Stimulated activated CD4-positive, alpha-beta T cell treated with anti-CD3 and anti-CD28 coated beads, Interleukin-12 subunit alpha, Interleukin-12 subunit beta, amount 100 ng/mL, for 24 hours (primary cell): ENCODE results near the gene VASH2.

Experiments
- DNase-seq, 2 experiments: peaks; one replicate each; pipeline ENCODE4 v3.0.0-alpha.2; 2020; ENCODE audit warnings: low read depth in 2 of 2

Gene VASH2

GRCh38 chr1:212930986-212931678, 19.2 kb upstream of the VASH2 start:
- DNase-seq: no peak

- DNase-seq: no peak
Observed at GRCh38 chr1:212933815-212934471, 16.4 kb upstream of the VASH2 start.

- no peak for DNase-seq
Observed at GRCh38 chr1:212935387-212935981, 14.9 kb upstream of the VASH2 start.

DNA sequence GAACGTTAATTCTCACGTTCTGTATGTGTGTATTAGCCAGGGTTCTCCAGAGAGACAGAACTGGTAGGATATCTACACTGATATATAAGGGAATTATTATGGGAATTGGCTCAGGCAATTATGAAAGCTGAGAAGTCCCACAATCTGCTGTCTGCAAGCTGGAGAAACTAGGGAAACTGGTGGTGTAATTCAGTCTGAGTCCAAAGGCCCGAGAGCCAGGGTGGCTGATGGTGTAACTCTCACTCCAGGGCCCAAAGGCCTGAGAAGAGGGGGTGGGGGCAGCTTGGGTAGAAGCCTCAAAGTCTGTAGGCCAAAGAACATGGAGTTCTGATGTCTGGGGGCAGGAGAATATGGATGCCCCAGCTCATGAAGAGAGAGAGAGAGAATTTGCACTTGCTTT, 13.3 kb upstream of the VASH2 start:
- DNase-seq: no peak

GRCh38 chr1:212938846-212939245, 11.5 kb upstream of the VASH2 start:
- DNase-seq: no peak

DNA sequence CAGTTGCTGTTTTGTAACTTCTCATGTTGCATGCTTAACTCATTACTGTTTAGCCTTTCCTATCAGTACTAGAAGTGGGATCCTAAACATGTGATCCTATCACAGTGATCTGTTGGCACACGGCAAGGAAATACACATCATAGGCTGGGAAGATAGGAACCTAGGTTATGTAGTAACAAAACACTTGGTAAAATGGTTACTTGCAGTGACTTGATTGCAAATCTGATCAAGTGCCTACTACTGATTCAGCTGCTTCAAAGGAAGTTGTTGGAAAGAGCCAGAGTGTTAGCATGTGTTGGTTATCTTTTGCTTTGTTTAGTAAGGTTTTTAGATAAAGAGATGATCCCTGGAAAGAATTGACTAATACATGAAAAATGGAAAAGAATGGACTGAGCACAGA, 8.9 kb upstream of the VASH2 start:
- no peak for DNase-seq

- no peak for DNase-seq
Observed at GRCh38 chr1:212942679-212943392, 7.5 kb upstream of the VASH2 start.

DNA sequence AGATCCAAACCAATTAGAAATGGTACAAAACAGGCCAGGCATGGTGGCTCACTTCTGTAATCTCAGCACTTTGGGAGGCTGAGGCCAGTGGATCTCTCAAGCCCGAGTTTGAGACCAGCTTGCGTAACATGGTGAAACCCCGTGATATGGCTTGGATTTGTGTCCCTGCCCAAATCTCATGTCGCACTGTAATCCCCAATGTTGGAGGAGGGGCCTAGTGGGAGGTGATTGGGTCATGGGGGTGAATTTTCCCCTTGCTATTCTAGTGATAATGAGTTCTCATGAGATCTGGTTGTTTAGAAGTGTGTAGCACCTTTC, 7.0 kb upstream of the VASH2 start:
- no peak for DNase-seq

DNA sequence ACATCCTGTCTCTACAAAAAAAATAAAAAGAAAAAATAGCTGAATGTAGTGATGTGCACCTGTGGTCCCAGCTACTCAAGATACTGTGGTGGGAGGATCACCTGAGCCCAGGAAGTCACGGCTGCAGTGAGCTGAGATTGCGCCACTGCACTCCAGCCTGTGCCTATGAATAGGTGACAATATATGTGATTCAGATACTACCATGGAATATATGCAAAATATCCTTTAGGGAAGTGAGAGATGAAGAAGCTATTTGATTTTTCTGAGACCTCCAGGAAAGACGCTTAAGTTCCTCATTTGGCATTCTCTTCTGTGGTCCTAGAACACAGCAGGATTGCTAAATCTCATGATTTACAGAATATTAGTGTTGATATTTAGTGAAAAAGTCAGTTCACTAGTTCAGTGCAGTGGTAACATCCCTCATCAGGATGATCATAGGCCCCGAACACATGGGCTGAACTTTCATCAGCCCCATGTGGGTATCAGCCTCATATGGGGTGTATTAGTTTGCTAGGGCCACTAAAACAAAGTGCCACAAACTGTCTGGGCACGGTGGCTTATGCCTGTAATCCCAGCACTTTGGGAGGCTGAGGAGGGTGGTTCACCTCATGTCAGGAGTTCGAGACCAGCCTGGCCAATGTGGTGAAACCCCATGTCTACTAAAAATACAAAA, 6.0 kb upstream of the VASH2 start:
- DNase-seq: no peak

DNA sequence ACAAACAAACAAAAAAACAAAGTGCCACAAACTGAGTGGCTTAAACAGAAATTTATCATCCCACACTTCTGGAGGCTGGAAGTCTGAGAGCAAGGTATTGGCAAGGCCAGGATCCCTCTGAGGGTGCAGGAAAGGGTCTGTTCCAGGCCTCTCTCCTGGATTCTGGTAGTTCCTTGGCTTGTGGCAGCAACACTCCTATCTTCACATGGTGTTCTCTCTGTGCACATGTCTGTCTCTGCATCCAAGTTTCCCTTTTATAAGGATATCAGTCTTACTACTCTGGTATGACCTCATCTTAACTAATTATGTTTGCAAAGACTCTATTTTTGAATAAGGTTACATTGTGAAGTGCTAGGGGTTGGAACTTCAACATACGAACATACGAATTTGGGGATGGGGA, 5.3 kb upstream of the VASH2 start:
- no peak for DNase-seq

DNA sequence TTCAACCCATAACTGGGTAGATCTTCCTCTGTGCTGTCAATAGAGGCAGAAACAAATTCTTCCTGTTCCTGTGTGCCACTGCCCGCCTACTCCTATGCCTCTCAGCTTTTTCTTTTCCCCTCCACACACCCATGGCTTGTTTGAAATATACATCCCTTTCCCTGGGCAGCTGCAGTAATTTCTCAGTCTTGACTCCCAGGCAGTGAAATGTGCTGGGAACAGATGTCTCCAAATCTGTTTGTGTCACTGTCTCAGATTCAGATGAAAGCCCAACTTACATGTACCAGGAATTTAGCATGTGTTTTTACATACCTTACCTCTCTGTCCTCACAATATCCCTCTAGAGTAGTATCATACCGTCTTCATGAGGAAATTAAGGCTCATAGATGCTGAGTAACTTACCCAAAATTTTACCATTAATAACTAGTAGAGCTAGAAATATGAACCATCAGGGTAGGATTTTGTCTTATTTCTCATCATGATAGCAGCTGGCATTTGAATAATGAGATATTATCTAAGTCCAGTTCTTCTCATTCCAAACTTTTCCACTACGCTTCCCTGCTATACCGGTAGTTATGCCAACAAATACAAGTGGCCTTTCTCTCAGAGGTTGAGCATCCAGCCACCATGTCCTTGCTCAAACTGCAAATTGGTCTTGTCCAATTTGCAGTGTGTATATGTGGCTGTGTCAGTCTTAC, 4.7 kb upstream of the VASH2 start:
- no peak for DNase-seq

GRCh38 chr1:212946872-212947271, 3.5 kb upstream of the VASH2 start:
- no peak for DNase-seq

DNA sequence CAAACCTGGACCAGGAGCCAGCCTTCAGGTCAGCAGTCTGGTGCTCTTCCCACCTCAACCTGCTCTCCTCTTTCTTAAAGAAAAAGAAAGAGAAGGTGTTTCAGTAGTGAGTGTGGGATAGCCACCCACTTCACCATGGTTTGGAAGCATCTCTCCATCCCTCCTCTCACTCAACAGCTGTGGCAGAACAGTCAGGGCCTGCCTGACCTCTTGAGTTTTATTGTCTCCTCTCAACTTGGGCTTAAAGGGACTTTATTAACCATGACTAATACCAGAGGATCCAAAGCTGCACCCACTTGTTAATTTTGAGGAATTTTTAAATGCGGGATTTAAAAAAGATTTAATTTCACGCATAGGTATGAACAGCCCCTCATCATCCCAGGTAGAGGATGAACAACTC, 570 bp upstream of the VASH2 start:
- DNase-seq: no peak

DNA sequence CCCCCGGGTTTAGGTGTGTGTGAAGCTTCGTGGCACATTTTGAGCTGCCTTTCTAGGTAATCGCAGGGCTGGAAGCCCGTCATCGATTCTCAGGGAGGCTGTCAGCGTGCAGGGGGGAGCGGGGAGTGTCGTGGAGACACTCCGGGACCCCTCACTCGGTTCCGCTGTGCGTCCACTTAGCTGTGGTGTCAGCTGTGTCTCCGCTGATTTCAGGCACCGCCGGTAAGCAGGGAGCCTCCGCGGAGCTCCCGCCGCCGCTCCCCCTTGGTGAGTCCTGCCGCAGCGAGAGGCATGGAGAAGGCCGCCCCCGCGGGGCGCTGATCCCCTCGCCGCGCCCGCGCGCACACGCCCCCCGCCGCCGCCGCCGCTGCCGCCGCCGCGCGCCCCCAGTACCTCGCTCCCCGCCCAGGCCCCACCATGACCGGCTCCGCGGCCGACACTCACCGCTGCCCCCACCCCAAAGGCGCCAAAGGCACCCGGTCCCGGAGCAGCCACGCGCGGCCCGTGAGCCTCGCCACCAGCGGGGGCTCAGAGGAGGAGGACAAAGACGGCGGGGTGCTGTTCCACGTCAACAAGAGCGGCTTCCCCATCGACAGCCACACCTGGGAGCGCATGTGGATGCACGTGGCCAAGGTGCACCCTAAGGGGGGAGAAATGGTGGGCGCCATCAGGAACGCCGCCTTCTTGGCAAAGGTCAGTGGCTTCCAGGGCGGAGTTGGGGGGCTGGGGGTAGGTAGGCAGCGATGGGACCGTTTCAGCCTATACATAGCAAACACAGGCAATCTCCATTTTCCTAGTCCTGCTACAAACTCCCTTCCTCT, 995 bp downstream of the VASH2 start:
- DNase-seq: no peak

DNA sequence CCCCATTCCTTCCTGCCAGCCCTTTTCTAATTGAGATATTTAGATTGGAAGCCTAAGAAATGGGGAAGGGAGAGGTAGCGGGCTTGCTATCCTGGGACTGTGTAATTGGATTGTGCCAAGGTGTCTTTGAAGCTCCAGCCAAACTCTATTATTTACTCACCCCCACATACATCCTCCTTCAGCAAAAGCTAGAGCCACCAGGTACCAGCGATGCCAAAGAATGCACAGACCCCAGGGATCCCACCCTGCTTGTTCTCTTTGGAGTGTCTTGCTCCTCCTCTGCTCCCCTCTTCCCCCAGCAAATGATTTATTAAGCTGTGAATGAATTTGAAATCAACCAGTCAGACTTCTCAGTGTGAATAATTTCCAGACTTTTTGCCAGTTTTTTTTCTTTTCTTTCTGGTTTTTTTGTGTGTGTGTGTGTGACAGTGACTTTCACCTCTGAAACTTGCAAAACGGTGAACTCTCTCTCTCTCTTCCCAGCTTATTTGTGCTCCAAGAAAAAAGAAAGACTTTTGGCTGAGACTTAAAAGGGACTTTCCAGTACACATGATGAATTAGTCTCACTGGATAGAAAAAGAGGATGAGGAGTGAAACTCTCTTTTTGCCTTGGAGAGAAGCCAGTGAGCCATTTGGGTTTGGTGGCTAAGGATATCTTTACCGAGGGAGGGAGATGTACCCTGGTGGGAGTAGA, 1.8 kb downstream of the VASH2 start:
- no peak for DNase-seq

DNA sequence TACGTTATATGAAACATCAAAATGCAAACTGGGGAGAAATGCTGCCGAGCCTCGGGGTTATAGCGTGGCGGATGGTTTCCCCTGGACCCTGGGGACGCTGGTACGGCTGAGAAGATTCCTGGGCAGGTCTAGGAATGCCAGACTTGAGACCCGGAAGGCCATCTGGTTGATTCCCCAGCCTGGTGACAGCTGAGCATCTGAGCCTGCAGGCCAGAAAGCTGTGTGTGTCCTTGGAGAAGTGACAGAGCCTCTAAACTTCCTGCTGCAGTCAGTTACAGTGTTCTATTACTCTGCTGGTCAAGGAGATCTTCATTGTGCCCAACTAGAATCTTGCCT, 2.3 kb downstream of the VASH2 start:
- DNase-seq: no peak

GRCh38 chr1:212953321-212953720, 3.0 kb downstream of the VASH2 start:
- no peak for DNase-seq

DNA sequence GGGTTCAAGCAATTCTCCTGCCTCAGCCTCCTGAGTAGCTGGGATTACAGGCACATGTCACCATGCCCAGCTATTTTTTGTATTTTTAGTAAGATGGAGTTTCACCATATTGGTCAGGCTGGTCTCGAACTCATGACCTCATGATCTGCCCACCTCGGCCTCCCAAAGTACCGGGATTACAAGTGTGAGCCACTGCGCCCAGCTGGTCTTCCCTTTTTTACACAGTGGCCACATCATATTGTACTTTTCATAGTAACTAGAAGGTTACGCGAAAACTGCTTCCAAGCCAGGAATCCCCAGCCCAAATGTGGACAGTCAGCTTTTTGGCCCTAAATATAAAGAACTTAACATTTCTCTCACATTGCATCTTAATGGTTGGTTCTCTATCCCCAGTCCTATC, 4.2 kb downstream of the VASH2 start:
- no peak for DNase-seq

GRCh38 chr1:212955098-212955497, 4.8 kb downstream of the VASH2 start:
- no peak for DNase-seq

DNA sequence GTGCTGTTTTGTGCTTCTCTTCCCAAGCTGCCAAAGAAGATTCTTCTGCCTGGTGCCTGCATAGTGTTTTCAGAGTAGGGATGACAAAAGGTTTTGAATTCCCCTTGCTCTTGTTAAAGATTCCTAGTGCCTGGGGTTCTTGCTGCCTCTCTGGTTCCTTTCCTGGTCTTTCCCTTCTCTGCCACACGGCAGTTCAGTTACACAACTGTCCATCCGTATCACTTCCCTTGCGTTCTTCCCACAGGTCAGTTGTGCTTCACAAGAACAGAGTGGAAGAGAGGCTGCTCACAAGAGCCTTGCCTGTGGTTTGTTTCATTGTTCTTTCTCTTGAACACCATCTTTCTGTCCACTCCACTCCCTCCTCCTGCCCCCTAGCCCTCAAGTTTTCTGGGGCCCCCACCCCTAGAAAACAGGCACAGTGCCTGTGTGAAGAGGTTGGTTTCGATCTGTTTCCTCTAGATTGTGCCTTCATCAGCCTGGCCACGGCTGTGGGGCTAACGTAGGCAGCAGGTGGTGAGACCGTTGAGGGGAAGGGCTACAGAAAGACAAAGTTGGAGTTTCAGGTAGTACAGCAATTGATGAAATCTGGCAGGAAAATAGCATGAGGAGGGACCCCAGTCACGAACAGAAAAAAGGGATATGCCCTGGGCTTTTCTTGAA, 5.8 kb downstream of the VASH2 start:
- DNase-seq: no peak
